ENCODE measurements around the gene SNX33.
"Not testable (repeated sequence)": the region's sequence is repeated elsewhere in the genome, so short reads cannot be mapped to it uniquely, and the experiment has no call there.

The SNX33 gene

GRCh38 chr15:75694241-75695182 lies 46.8 kb downstream of the SNX33 start:
- no peaks in the 10 kb centered on the region for H3K9me3 Mint-ChIP-seq
- H3K27ac Mint-ChIP-seq, result peak overlapping the region; percentile 77
- H3K4me1 Mint-ChIP-seq (ENCODE audit: low read depth), result peaks cover 20% of the 10 kb centered on the region
- peaks cover 14% of the 10 kb centered on the region for H3K27me3 Mint-ChIP-seq (ENCODE audit: low read depth)
- H3K36me3 Mint-ChIP-seq (ENCODE audit: low read depth), result peaks cover 2% of the 10 kb centered on the region
- no peak overlapping the region for H3K4me3 Mint-ChIP-seq

DNA sequence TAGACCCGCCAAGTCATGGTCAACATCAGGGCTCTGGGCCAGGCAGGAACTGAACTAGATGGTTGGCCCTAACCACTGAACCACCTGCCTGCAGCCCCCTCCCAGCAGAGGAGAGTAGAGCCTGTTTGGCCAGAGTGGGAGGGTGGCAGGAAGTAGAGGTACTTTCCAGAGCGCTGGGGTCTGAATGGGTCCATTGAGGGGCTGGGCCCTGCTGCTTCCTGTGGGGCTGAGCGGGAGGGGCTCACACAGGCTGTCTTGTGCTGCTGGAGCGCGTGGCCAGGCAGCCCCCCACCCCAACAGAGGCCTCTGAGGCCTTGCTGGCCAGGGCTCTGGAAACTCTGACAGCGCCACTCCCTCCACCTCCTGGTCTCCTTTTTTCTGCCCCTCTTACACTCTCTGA lies 47.5 kb downstream of the SNX33 start:
- Mint-ChIP-seq H3K27me3 (ENCODE audit: low read depth) (peaks cover 14% of the 10 kb centered on the region), H3K9me3 (no peaks in the 10 kb centered on the region), H3K4me1 (ENCODE audit: low read depth) (peaks cover 20% of the 10 kb centered on the region), H3K27ac (peak overlapping the region; percentile 77), H3K36me3 (ENCODE audit: low read depth) (peaks cover 2% of the 10 kb centered on the region), H3K4me3 (no peak overlapping the region)

GRCh38 chr15:75695634-75696310 lies 48.1 kb downstream of the SNX33 start:
- peak overlapping the region; percentile 47 for H3K27ac Mint-ChIP-seq
- H3K4me3 Mint-ChIP-seq, result no peak overlapping the region
- H3K27me3 Mint-ChIP-seq (ENCODE audit: low read depth), result peaks cover 14% of the 10 kb centered on the region
- peaks cover 20% of the 10 kb centered on the region for H3K4me1 Mint-ChIP-seq (ENCODE audit: low read depth)
- no peaks in the 10 kb centered on the region for H3K9me3 Mint-ChIP-seq
- H3K36me3 Mint-ChIP-seq (ENCODE audit: low read depth), result peaks cover 2% of the 10 kb centered on the region

GRCh38 chr15:75696311-75696720 lies 48.6 kb downstream of the SNX33 start:
- peaks cover 2% of the 10 kb centered on the region for H3K36me3 Mint-ChIP-seq (ENCODE audit: low read depth)
- H3K27me3 Mint-ChIP-seq (ENCODE audit: low read depth), result peaks cover 14% of the 10 kb centered on the region
- H3K9me3 Mint-ChIP-seq, result no peaks in the 10 kb centered on the region
- no peak overlapping the region for H3K27ac Mint-ChIP-seq
- H3K4me3 Mint-ChIP-seq, result no peak overlapping the region
- H3K4me1 Mint-ChIP-seq (ENCODE audit: low read depth), result peaks cover 20% of the 10 kb centered on the region

DNA sequence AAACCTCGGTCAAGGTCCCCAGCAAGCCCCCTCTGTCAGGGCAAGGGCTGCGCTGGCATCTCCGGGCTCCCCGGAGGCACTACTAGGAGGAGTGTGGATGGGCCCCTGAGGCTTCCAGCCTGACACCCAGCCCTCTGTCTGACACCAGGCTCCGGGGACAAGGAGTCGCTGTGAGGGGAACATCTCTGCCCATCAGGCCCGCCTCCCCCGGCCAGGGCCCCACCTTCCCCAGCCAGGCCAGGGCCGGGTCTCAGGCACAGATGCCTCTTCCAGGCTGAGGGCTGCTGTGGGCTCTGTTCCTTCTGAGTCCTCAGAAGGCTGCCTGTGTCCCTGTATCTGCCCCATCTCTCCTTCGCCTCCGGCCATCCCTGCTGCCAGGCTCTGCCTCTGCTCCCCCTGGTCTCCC lies 49.1 kb downstream of the SNX33 start:
- H3K4me1 Mint-ChIP-seq (ENCODE audit: low read depth), result peaks cover 20% of the 10 kb centered on the region
- no peaks in the 10 kb centered on the region for H3K9me3 Mint-ChIP-seq
- no peak overlapping the region for H3K4me3 Mint-ChIP-seq
- no peak overlapping the region for H3K27ac Mint-ChIP-seq
- peaks cover 2% of the 10 kb centered on the region for H3K36me3 Mint-ChIP-seq (ENCODE audit: low read depth)
- peaks cover 14% of the 10 kb centered on the region for H3K27me3 Mint-ChIP-seq (ENCODE audit: low read depth)

DNA sequence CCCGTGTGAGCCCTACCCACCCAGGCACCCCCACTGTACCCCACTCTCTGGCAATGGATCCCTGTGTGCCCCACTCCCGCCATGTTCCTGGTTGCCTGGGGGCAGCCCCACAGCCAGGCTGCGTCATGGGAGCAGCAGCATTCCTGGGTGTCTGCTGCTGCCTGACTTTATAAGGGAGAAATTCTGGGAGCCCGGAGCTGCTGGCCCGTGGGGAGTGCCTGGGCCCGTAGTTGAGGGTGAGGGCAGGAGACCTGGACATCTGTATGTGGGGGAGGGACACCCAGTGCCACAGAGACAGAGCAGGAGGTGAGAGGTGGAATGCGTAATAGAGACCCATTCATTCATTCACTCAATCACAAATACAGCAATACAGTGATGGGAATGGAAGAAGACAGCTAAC lies 49.8 kb downstream of the SNX33 start:
- H3K4me3 Mint-ChIP-seq, result no peak overlapping the region

GRCh38 chr15:75697974-75698747 lies 50.4 kb downstream of the SNX33 start:
- H3K27me3 Mint-ChIP-seq (ENCODE audit: low read depth); H3K36me3 Mint-ChIP-seq (ENCODE audit: low read depth); H3K27ac Mint-ChIP-seq; H3K9me3 Mint-ChIP-seq; H3K4me3 Mint-ChIP-seq: not testable (repeated sequence)
- H3K4me1 Mint-ChIP-seq (ENCODE audit: low read depth), result peaks cover 17% of the 10 kb centered on the region

More for the DNA sequence above, 49.8 kb downstream of the SNX33 start:
- H3K27me3 Mint-ChIP-seq (ENCODE audit: low read depth), result peaks cover 9% of the 10 kb centered on the region
- no peaks in the 10 kb centered on the region for H3K9me3 Mint-ChIP-seq
- peaks cover 19% of the 10 kb centered on the region for H3K4me1 Mint-ChIP-seq (ENCODE audit: low read depth)
- H3K27ac Mint-ChIP-seq, result no peak overlapping the region
- peaks cover 2% of the 10 kb centered on the region for H3K36me3 Mint-ChIP-seq (ENCODE audit: low read depth)

DNA sequence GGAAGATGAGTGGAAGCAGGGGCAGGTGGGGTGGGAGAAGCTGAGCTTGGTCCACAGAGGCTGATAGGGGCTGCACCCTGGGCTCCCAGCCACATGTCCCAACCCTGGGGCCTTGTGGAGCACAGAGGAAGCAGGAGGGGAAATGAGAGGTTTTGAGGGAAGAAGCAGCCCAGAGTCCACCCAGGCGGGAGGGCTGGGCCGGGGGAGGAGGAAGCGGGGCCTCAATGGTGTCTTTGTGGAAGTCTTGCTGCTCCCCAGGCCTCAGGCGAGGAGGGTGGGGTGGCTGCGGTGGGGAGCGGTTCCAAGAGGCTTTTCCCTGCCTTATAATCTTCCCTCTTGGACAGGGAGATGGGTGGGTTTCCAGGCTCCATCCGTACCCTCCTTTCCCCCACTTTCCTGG lies 51.8 kb downstream of the SNX33 start:
- not testable (repeated sequence) for H3K9me3 Mint-ChIP-seq; H3K4me3 Mint-ChIP-seq; H3K27ac Mint-ChIP-seq; H3K36me3 Mint-ChIP-seq (ENCODE audit: low read depth); H3K27me3 Mint-ChIP-seq (ENCODE audit: low read depth)
- peaks cover 17% of the 10 kb centered on the region for H3K4me1 Mint-ChIP-seq (ENCODE audit: low read depth)

GRCh38 chr15:75699961-75700874 lies 52.5 kb downstream of the SNX33 start:
- H3K27me3 Mint-ChIP-seq (ENCODE audit: low read depth); H3K36me3 Mint-ChIP-seq (ENCODE audit: low read depth); H3K4me3 Mint-ChIP-seq; H3K27ac Mint-ChIP-seq; H3K9me3 Mint-ChIP-seq: not testable (repeated sequence)
- H3K4me1 Mint-ChIP-seq (ENCODE audit: low read depth), result peaks cover 10% of the 10 kb centered on the region

DNA sequence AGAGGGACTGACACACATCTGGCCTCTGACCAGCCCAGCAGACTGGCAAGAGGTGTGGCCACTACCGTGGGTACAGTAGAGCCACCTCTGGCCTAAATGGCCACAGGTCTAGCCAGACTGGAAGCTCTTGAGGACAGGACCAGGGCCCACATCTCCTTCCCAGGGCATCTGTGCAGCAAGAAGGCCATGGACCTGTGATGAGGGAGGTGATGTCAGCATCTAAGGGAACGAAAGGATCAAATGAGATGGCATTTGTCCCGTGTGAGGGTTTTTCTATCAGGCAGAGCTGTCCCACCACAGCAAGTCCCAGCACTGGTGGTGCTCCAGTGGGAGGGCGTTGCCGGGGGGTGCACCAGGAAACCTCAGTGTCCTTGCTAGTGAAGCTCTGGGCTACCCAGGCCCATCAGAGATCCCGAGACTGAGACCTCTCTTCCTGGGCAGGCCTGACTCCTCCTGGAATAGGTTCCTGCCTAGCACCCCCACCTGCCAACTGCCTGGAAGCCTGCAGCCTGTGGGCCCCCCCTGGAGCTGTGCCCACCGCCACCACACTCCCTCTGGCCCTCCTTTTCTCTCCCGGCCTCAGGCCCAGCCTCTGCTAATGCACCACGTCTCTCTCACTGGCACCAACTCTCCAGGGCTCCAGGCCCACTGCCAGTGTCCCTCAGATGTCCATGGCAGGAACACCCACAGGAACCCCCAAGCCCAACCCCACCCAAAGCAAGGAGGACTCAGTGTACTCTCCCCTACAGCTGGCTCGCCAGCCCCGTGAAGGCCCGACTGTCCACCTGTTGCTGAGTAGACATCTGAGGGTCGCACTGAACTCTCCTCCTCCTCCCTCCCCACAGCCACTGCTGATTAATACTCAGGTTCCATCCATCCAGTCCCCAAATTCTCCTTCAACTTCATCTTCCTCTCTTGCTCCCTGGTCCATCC lies 53.6 kb downstream of the SNX33 start:
- H3K27me3 Mint-ChIP-seq (ENCODE audit: low read depth); H3K4me3 Mint-ChIP-seq; H3K9me3 Mint-ChIP-seq; H3K27ac Mint-ChIP-seq; H3K36me3 Mint-ChIP-seq (ENCODE audit: low read depth); H3K4me1 Mint-ChIP-seq (ENCODE audit: low read depth): not testable (repeated sequence)

DNA sequence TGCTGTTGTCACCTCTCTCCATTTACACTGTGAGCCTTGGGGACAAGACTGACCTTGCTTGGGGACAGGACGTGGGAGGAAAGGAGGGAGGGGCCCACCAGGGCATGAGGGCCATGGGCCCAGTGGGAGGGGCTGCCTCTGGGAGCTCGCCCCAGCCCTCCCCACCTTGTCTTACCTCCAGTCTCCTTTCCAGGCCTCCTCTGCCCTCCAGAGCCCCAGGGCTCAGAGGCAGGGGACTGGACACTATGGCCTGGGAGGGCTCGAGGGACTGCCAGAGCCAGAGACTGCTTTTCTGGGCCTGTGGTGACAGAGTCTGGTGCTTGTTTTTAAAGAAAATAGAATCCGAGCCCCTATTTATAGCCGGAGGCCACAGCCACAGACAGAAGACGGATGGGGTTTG lies 54.7 kb downstream of the SNX33 start:
- Mint-ChIP-seq H3K27ac (no peak overlapping the region), H3K27me3 (ENCODE audit: low read depth) (no peaks in the 10 kb centered on the region), H3K4me3 (no peak overlapping the region), H3K4me1 (ENCODE audit: low read depth) (peaks cover 4% of the 10 kb centered on the region), H3K9me3 (no peaks in the 10 kb centered on the region), H3K36me3 (ENCODE audit: low read depth) (no peaks in the 10 kb centered on the region)

DNA sequence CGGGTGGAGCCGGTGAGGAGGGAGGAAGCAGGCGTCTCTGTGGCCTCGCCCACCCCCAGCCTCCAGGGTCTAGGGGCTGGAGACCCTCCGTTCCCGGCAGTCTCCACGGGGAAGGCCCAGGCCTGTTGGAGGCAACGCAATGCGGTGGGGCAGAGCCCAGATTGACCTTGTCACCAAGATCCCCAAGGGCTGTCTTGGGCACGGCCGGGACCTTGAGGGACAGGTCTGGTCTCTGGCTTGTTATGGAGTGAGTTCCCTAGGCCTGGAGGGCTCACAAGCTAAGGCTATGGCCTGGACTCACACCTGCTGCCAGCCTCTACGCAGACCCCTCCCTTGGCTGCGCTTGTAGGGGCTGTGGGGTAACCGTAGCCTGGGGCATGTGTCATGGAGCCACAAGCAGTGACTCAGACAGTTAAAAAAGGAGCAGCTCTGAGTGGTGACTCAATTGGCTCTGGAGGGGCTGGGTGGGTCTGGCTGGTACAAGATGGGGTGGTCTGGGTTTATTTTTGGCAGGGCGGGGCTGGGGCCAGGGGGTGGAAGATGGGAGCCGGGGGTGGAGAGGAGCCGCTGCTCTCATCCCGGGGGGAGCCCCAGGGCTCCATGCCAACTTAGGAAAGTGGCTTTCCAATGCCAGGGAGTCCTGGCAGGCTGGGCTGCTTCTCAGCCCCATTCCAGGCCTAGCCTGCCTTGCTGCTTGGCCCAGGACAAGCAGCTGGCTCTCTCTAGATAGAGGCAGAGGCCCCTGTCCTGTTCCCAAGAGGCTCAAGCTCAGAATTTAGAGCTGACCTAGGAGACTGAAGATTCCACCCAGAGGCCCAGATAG lies 55.9 kb downstream of the SNX33 start:
- H3K9me3 Mint-ChIP-seq; H3K4me3 Mint-ChIP-seq; H3K27ac Mint-ChIP-seq; H3K4me1 Mint-ChIP-seq (ENCODE audit: low read depth); H3K36me3 Mint-ChIP-seq (ENCODE audit: low read depth); H3K27me3 Mint-ChIP-seq (ENCODE audit: low read depth): not testable (repeated sequence)

Measured in T-helper 1 cell treated with Interleukin-12 subunit alpha and Interleukin-12 subunit beta and Interleukin-4 antibody, amounts not matched to agents 30 μg/mL and 1 μg/mL, for 36 hours (primary cell).